Measurements from ENCODE around the gene MAGI2.

The MAGI2 gene

DNA sequence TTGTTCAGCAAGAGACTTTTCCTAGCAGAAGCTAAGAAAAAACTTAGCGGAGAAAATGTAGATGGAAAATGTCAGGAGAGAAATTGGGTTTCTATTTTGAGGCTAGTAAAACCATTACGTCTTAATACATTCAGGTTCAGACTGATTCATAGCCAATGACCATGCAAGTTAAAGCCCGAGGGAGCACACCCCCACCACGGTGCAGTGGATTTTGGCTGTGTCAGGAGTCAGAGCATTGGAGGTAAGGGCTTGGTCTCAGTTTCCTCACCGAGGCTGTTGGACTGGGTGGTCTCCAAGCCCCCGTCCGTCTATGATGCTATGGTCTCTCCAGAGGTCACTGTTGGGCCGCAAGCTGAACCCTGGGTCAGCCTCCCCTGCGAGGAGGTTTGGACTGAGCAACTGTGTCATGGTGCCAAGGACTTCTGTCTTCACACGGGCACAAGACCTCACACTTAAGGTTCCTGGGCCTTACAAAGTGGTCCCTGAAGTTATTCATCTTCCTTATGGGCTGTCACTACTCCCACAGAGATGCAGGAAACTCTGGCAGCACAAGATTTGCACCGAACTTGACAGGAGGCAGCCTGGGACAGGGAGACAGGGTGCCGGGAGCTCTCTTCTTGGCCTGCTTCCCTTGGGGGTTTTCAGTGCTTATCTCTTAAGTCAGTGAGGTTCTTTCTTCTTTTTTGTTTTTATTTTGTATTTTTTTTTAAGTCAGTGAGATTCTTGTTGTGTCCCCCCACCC is 1468.1 kb downstream of the MAGI2 start:
- DNase-seq (ENCODE audit: low read depth) = no peak

DNA sequence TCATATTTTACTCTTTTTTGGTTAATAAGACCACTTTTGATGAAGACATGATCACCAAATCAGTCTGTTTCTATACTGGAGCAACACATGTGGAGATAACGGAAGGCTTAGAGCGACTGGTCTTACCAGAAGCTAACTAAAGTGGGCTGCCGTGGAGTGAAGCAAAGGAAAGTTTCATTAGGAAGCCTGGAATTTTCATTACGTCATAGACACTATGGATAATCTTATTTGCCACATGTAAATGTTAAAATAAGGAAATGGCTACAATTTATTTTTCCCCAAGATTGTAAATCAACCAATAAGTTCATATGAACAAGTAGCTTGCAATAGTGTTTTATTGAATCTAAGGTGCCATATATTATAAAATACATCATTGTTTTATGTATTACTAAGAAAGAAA is 1469.5 kb downstream of the MAGI2 start:
- DNase-seq (ENCODE audit: low read depth) = no peak

DNA sequence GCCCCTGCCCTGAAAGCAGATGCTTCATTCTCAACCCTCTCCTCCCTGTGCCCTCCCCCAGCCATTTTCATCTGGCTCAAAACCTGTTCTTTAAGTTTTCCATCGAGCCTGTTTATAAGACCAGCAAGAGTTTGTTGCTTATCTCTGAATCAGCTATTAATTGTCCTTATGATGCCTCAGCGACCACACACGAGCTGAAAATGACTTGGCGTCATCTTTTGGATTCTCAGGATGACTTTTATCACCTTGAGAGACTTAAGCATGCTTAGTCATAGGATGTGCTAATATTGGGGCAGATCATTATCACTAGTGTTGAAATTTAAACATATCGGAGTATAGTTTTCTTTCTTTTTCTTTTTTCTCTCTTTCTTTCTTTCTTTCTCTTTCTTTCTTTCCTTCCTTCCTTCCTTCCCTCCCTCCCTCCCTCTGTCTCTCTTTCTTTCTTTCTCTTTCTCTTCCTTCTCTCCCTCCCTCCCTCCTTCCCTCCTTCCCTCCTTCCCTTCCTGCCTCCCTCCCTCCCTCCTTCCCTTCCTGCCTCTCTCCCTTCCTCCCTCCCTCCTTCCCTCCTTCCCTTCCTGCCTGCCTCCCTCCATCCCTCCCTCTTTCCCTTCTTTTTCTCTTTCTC is 1470.4 kb downstream of the MAGI2 start:
- DNase-seq (ENCODE audit: low read depth) = no peak

DNA sequence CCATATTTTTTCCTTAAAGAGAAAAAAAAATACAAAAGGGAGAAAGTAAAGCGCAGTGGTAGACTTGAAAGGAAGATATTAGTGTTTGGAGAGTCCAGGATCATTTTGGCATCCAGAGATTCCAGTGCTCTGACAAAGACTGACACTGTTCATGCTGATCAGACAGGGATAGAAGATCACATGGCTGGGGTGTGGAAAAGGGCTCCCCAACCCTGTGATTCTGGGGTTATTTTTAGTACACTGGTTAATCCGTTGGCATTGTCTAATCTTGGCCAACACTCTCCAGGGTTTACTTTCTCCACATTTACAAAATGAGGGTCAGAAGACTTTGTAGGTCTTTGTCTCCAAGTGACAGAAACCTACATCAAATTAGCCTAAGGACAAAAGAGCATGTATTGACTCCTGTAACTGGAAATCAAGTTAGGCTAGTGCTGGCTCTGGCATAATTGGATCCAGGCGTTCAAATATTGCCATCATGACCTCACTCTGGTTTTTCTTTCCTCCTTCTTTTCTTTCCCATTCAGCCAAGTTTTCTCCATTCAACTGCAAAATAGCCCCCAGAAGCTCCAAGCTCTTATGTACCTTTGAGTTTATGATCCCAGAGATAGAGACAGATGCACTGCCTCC is 1473.3 kb downstream of the MAGI2 start:
- DNase-seq (ENCODE audit: low read depth) = no peak

DNA sequence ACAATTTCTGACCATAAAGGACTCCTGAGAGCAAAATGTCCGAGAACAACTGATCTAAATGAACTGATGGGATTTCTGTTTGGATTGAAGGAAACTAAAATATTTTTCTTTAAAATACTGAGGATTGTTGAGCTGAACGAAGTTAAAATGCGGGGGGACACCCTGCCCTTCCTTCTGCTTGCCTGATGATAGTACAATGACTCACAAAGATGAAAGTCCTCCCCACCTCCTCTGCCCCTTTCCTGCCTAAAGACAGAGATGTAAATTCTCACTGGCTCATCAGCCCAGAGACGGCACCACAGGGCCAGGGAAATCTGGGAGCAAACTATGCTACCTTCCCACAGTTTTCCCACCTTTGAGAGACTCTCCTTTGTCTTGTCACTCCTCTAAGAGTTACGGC is 1474.2 kb downstream of the MAGI2 start:
- DNase-seq (ENCODE audit: low read depth) = no peak

DNA sequence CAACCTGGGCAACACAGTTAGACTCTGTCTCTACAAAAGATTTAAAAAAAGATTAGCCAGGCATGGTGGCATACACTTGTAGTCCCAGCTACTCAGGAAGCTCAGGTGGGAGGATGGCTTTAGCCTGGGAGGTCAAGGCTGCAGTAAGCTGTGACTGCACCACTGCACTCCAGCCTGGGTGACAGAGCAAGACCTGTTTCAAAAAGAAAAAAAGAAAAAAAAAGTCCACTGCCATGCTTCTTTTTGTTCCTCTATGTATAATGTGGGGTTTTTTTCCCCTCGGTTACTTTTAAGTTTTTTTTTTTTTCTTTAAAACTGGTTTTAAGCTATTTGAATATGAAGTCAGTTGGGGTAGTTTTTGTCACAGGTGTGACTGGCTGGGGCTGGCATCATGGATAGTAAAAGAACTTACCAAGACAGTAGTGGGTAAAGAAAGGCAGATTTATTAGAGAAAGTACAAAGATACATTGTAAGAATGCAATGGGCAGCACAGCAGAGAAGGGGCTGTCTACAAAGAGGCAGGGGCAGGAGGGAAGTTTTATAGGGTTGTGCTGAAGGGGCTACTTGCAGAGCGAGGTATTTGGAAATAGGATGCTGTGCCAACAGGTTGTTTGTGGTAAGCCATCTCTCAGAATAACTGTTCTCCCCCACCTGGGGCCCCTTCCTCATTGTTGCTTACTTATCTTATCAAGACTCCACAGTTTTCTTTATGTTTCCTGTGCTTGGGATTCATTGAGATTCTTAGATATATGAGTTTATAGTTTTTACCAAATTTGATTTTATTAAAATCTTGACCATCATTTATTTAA is 1477.6 kb downstream of the MAGI2 start:
- no peak for DNase-seq (ENCODE audit: low read depth)

DNA sequence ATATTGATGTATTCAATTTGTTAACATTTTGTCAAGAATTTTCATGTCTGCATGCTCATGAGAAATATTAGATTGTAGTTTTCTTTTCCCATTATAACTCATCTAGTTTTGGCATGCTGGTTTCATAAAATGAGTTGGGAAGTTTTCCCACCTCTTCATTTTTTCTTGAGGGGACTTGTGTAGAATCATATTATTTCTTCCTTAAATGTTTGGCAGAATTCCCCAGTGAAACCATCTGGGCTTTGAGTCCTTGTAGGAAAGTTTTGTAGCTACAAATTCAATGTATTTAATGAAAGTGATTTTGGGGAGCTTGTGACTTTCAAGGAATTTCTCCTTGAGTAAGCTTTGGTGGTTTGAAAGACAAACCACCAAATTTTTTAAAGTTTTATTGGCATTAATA is 1481.7 kb downstream of the MAGI2 start:
- DNase-seq (ENCODE audit: low read depth) = no peak

DNA sequence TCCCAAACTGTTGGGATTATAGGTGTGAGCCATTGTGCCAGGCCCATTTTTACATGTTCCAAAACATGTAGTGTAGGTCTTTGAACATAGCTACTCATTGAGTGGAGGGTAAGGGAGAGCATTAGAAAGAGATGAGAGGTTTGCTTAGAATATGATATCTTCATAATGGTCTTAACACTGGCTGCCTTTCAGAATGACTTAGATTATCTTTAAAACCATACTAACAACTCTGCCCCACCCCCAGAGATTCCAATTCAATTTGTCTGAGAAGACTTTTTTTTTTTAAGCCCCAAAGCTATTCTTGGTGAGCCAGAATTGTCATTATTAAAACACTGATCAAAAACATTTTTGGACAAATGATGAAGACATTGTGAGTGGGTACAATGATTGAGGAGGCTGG is 1486.0 kb downstream of the MAGI2 start:
- no peak for DNase-seq (ENCODE audit: low read depth)

All from activated gamma-delta T cell treated with anti-CD3 and anti-CD28 coated beads, Interleukin-2, amount 50 U/mL, for 16 hours (primary cell).